NCI-H69 (cell line): Measurements from ENCODE around the gene AMBRA1.
A peak's percentile ranks its signal among the peaks of the same experiment; 100 is the strongest.
"Not testable (repeated sequence)": the region's sequence is repeated elsewhere in the genome, so short reads cannot be mapped to it uniquely, and the experiment has no call there.

Experiments
- DNase-seq: peaks from one replicate; lab custom pipeline; 2025; lab: John Stamatoyannopoulos, UW

Gene AMBRA1

DNA sequence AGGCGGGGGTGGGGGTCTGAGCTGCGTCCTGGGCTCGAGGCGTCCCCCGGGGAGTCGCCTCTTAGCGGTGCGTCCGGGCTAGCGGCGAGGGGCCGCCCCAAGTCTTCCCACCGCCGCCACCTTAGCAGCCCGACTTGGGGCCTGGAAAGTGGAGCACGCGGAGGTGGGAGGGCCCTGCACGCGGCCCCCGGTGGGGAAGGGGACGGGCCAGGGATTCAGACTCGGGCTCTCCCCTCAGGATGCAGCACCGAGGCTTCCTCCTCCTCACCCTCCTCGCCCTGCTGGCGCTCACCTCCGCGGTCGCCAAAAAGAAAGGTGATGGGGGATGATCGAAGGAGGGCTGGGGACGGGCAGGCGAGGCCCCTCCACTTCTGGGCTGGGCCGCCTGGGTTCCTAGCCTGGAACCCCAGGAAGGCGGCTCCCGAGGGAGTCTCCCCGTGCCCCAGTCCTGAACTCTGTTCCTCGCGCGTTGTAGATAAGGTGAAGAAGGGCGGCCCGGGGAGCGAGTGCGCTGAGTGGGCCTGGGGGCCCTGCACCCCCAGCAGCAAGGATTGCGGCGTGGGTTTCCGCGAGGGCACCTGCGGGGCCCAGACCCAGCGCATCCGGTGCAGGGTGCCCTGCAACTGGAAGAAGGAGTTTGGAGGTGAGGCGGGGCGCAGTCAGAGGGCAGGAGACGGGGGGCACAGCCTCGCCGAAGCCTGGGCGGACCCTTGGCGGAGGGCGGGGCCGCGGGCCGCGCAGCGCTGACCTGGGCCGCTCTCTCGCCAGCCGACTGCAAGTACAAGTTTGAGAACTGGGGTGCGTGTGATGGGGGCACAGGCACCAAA lies 211.8 kb downstream of the AMBRA1 start:
- DNase-seq, result peak; percentile 77

- peak; percentile 78 for DNase-seq
Observed at GRCh38 chr11:46381048-46381818, 212.6 kb downstream of the AMBRA1 start, which contains the start of gene MDK. Gene MDK (plus strand): TSS chr11:46381669. CDS start chr11:46382058, 389 bp downstream.

DNA sequence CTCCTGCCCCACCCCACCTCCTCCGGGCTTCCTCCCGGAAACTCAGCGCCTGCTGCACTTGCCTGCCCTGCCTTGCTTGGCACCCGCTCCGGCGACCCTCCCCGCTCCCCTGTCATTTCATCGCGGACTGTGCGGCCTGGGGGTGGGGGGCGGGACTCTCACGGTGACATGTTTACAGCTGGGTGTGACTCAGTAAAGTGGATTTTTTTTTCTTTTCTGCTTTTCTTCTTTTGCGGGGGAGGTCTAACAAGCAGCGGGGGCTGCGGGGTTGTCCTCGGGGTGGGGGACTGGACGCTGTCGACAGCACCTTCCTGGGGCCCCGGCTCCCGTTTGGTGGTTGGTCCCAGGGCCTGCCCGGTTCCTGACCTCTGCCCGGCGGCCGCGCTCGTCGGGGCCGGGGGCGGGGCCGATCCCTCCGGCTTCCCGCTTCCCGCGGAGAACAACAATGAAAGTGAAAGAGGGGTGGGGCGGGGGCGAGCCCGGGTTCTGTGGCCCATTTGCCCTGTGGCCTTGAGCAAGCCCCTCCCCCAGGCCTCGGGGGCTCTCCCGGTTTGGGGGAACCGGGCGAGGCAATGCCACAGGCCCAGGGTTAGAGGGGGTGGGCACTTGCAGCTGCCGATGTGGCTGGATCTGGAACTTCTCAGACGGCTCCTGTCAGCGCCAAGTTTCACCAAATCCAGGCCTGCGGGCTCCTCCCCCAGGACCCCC lies 213.3 kb downstream of the AMBRA1 start:
- DNase-seq, result peak; percentile 82

DNA sequence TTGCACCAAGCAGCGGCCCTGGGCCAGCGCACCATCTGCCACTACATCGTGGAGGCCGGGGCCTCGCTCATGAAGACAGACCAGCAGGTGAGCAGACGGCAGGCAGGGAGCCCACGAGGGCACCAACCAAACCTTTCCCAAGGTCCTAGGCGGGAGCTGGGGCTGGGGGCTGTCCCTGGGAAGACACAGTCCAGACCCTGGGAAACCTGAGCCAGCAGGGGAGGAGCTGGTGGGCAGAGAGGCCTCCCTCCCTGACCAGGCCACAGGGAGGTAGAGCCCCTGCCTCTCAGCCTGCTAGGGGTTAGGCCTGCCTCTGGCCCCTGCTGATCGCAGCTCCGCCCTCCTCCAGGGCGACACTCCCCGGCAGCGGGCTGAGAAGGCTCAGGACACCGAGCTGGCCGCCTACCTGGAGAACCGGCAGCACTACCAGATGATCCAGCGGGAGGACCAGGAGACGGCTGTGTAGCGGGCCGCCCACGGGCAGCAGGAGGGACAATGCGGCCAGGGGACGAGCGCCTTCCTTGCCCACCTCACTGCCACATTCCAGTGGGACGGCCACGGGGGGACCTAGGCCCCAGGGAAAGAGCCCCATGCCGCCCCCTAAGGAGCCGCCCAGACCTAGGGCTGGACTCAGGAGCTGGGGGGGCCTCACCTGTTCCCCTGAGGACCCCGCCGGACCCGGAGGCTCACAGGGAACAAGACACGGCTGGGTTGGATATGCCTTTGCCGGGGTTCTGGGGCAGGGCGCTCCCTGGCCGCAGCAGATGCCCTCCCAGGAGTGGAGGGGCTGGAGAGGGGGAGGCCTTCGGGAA lies 214.1 kb downstream of the AMBRA1 start:
- DNase-seq, result peak; percentile 73

- DNase-seq, result no peak
Observed at GRCh38 chr11:46378811-46379481, 214.9 kb downstream of the AMBRA1 start.

DNA sequence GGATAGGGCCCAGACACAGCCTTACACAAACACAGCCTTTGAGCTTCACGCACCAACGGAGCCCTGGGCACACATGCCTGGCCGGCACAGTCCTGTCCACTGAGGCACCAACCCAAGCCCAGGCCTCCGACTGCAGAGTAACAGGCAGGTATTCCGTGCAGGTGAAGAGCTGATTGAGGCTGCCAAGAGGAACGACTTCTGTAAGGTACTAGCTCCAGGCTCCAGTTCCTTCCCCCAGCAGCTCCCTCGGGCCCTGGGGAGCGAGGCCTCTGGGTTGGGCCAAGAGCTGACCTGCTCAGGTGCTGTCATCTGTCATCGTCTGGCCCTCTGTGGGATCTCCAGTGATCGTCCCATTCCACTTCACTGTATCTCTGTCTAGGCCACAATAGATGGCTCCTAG lies 215.5 kb downstream of the AMBRA1 start:
- no peak for DNase-seq

GRCh38 chr11:46377831-46378230 lies 216.0 kb downstream of the AMBRA1 start:
- DNase-seq, result no peak

DNA sequence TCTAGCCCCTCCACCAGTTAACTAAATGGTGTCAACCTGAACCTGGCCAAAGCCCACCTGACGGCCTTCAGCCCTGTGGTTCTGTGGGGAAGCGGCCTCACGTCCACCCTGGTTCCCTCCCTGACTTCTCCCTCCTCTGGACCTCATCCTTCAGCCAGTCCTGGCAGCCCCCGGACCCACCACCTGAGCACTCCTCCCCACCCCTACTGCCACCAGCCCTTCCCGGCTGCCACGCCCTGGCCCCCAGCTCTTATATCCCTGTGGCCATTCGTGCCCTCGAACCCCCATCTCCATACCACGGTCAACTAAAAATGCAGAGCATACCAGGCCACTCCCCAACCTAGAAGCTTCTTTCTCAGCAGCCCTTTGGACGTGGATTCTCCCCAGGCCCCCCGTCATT lies 216.5 kb downstream of the AMBRA1 start:
- DNase-seq, result no peak

DNA sequence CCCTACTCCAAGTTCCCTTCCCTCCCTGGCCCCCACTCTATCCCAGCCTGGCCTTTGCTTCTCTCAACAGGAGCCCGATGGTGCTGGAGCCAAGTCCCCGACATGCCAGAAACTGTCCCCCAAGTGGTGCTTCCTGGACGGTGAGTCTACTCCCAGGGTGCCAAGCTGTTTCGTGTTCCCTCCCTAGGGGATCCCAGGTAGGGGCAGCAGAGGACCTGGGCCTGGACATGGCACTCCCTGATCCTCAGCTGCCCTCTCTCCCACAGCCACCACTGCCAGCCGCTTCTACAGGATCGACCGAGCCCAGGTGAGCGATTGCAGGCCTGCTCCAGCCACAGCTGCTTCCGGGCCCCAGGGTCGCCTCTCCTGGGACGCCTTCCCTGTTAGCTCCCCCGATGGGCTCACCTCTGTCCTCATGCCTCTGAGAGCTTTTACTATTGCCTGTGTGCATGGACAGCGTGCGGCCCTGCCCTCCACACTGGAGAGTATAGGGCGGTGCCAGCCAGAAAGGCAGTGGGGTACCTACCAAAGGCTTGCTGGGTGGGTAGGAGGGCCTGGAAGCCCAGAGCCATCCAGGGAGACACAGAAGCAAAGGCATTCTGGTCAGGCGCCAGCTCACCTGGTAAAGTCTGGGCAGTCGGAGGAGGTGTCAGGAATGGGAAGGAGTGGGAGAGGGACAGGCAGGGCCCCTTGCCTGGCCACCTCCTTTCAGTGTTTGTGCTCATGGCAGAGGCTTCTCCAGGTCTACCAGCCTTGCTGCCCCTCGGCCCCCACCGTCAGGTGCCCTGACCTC lies 217.4 kb downstream of the AMBRA1 start:
- no peak for DNase-seq

DNA sequence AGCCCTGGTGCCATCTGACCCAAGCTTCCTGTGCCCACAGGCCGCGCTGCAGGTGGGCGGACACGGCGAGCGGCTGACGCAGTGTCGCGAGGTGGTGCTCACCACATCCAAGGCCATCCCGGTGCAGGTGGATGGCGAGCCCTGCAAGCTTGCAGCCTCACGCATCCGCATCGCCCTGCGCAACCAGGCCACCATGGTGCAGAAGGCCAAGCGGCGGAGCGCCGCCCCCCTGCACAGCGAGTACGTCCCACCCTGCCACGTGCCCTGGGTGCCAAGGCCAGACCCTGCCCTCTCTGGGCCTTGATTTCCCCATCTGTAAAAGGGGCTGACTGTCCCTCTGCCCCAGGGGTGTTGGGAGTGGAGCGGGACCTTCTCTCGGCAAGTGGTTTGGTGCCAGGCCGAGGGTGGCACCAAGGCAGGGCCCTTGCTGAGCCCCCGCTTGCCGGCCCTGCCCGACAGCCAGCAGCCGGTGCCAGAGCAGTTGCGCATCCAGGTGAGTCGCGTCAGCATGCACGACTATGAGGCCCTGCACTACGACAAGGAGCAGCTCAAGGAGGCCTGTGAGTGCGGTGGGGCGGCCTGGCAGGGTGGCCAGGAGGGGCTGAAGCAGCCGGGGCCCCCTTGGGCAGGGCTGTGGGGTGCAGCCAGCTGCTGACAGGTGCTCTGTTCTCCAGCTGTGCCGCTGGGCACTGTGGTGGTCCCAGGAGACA lies 218.3 kb downstream of the AMBRA1 start:
- DNase-seq, result no peak

GRCh38 chr11:46374815-46375214 lies 219.0 kb downstream of the AMBRA1 start:
- DNase-seq, result no peak

- DNase-seq, result no peak
Observed at GRCh38 chr11:46373787-46374740, 219.8 kb downstream of the AMBRA1 start.

DNA sequence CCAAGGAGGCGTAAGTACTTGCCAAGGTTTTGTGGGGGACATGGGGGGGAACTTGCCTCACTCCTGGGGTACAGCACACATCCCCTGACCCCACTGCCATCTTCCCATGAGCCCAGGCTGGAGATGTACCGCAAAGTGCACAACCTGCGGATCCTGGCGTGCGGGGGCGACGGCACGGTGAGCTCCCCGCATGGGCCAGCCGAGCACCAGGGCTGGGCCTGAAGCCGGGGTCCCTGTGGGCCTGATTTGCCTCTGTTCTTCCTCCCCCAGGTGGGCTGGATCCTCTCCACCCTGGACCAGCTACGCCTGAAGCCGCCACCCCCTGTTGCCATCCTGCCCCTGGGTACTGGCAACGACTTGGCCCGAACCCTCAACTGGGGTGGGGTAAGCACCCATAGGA lies 221.3 kb downstream of the AMBRA1 start:
- DNase-seq, result not testable (repeated sequence)

GRCh38 chr11:46372086-46372485 lies 221.7 kb downstream of the AMBRA1 start:
- no peak for DNase-seq

DNA sequence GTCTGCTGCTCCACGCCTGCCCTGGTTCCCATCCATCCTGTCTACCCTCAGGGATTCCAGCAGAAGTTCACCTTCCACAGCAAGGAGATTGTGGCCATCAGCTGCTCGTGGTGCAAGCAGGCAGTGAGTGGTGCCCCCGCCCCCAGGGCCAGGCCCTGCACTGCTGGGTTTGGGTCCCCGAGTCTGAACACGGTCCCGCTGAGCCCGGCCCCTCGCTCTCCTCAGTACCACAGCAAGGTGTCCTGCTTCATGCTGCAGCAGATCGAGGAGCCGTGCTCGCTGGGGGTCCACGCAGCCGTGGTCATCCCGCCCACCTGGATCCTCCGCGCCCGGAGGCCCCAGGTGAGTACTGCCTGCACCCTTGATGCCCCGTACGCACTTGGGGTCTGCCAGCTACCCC lies 222.6 kb downstream of the AMBRA1 start:
- not testable (repeated sequence) for DNase-seq

GRCh38 chr11:46370253-46370652 lies 223.6 kb downstream of the AMBRA1 start:
- DNase-seq, result no peak

- peak; percentile 78 for DNase-seq
Observed at GRCh38 chr11:46369458-46370152, 224.2 kb downstream of the AMBRA1 start.

GRCh38 chr11:46367916-46368267 lies 225.9 kb downstream of the AMBRA1 start:
- DNase-seq, result no peak
